Measurements from ENCODE around the gene P2RY12.

P2RY12 gene

DNA sequence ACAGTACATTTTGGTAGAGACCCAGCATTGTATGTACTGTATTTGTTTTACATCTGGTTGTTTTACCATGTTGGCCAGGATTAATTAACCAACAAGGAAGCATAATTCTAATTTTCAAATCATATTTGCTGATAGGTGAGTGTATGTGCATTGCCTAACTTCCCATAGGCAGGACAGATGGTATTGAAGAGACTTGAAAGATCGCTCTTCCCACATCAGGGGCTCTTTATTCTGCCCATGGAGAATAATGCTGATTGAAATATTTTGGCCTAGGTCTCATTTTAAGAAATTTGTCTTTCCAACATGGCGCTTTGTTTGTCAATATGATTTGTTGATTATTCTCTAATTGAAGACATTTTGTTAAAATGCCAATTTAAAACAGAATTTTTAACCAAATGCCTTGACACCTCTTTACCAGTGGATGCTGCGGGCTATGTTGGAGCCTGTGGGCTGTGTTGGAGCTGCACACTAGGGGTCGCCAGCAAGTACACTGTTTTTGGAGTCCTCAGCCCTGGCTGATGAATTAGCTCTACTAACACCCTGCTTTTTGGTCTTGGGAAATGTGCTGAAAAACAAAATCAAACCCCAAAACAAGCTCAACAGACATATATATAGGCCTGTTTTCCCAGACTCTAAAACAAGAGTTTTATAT lies 5.3 kb downstream of the P2RY12 start:
- Mint-ChIP-seq H3K36me3 (no peaks in the 10 kb centered on the region), H3K4me3 (no peak overlapping the region), H3K27ac (peak overlapping the region; percentile 57), H3K9me3 (no peaks in the 10 kb centered on the region), H3K4me1 (peaks cover 39% of the 10 kb centered on the region), H3K27me3 (no peaks in the 10 kb centered on the region)
- ATAC-seq, result peak; percentile 75

DNA sequence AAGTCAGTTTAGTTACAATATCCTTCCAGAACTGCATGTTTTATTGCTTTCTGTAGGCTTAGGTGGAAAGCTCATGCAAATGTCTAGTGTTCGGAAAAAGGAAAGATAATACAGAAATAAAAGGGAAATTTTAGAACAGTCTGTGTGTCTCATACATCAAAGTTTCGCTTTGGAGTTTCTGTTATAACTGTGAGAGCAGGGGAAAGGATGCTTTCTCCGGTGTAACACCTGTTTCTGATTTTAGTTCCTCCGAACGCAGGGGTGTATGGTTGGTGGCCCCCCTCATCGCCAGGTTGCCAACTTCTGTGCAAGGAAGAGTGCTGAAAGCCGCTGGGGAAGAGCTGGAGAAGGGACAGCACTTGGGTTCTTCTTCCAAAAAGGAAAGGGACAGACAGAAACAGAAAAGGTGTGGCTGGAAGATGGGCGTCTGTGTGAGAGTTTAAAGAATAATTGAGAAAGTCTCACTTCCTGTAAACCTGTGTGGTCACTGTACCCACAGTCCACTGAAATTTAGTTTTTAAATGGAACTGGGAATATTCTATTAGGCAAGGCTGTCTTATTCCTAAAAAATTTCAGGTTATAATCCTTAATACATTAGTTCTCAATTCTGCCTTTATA lies 6.7 kb downstream of the P2RY12 start:
- Mint-ChIP-seq H3K27me3 (no peaks in the 10 kb centered on the region), H3K9me3 (no peaks in the 10 kb centered on the region), H3K4me3 (peak overlapping the region; percentile 87), H3K27ac (peak overlapping the region; percentile 93), H3K36me3 (no peaks in the 10 kb centered on the region), H3K4me1 (peaks cover 28% of the 10 kb centered on the region)
- ATAC-seq, result peak; percentile 62

DNA sequence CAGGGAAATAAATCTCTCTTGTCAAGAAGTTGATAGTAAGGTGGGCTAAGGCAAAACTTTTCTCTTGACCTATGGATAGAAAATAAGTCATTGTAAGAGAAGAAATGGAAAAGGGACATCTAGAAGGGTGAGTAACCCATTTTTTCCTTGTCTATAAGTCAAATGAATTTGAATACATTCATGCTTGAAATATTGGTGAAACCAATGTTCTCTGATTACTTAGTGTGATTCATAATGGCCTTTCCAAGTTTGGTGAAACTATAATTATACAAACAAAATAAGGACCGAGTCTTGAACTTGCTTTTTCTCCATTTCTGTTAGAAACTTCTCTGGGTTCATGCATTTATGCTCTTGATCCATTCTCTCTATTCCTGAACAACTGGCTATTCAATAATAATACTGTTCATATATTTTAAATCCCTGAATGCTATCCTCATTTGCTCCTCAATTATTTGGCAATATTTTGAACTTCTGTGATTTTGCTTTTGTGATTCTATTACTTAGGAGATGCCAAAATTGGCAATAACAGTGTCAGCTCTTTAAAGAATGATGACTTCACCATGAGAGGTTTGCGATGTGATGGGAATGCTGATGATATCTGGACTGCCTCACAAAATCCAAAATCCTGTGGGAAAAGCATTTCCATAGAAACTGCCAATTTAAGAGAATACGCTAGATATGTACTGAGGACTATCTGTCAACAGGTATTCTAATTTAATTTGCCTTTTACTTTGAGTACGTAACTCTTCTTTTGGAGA lies 12.3 kb downstream of the P2RY12 start:
- Mint-ChIP-seq H3K4me3 (no peak overlapping the region), H3K36me3 (no peaks in the 10 kb centered on the region), H3K27me3 (no peaks in the 10 kb centered on the region), H3K27ac (no peak overlapping the region), H3K9me3 (no peaks in the 10 kb centered on the region), H3K4me1 (peaks cover under 1% of the 10 kb centered on the region)
- no peak for ATAC-seq

DNA sequence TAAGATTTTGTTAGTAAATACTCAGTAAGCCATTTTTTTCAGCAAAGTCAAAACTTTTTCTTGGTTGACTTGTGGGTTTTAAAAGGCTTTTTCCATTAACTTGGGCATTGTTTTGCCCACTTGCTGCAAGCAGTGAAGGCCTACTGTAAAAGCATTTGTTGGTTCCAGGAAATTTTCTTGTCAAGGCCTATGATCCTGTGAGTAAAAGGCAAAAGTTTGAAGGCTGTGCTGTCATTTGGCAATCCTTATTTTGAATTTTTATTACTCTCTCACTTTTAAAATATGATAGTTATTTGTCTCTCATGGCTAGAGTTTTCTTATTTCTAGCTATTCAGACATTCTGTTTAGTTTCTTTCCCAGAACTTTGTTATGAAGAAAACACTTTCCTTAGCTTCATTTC lies 13.0 kb downstream of the P2RY12 start:
- Mint-ChIP-seq H3K4me1 (no peaks in the 10 kb centered on the region), H3K36me3 (no peaks in the 10 kb centered on the region), H3K4me3 (no peak overlapping the region), H3K9me3 (no peaks in the 10 kb centered on the region), H3K27ac (no peak overlapping the region), H3K27me3 (no peaks in the 10 kb centered on the region)
- ATAC-seq, result no peak

DNA sequence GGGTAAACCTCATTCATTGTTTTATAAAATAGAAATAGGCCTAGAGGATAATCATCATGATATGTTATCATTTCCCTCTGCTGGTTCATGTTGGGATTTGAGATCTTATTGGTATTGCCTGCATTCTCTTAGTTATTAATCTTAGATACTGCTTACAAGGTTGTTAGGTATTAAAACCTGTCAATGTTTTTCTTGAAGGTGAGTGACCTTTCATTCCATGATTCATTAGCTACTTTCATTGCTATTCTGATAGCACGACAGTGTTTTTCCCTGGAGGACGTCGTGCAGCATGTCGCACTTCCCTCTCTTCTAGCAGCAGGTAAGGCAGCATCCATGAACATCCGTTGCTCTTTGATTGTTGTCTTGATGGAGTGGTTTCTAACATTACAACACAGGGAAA lies 17.1 kb downstream of the P2RY12 start:
- Mint-ChIP-seq H3K4me1 (no peaks in the 10 kb centered on the region), H3K27me3 (no peaks in the 10 kb centered on the region)

DNA sequence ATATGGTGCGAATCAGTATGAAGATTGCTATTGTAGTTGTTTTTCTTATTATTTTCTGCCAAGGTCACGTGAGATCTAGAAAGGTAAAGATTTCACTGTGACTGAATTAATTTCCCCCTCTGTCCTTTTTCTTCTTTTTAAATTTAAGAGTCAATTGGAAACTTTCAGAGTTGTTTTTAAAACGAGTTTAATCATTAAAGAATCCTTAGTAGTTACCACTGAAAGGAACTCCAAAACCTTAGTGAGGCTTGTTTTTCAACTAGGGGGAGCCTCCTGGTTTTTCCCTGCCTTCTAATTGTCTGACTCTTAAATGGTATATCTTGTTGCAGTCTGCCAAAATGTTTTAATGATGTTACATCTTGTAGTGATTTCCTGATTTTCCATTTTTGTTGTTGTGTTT lies 17.6 kb downstream of the P2RY12 start:
- H3K9me3 Mint-ChIP-seq, result no peaks in the 10 kb centered on the region
- ATAC-seq, result no peak
- H3K36me3 Mint-ChIP-seq, result no peaks in the 10 kb centered on the region

More for the DNA sequence above, 17.1 kb downstream of the P2RY12 start:
- Mint-ChIP-seq H3K4me3 (no peak overlapping the region), H3K36me3 (no peaks in the 10 kb centered on the region), H3K9me3 (no peaks in the 10 kb centered on the region), H3K27ac (no peak overlapping the region)
- ATAC-seq, result no peak

DNA sequence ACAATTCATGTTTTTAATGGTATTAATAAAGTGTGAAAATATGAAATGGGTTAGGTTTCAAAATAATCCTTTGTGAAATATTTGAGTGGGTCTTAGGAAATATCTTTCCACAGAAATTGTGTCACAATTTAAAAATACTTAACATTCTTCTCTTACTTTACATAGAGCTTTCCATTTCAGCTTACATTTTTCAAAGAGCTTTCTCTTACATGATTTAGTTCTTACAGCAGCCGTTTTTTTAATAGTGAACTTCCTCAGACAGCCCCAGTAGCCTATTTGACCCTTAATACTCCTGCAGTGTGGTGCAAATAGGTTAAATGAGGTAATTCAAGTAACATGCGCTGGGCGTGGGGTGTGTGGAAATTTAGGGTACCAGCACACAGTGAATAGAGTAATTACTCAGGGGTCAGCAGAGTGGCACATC lies 21.8 kb downstream of the P2RY12 start:
- Mint-ChIP-seq H3K4me1 (peaks cover under 1% of the 10 kb centered on the region), H3K36me3 (no peaks in the 10 kb centered on the region), H3K27ac (no peak overlapping the region), H3K27me3 (no peaks in the 10 kb centered on the region), H3K9me3 (no peaks in the 10 kb centered on the region), H3K4me3 (no peak overlapping the region)
- no peak for ATAC-seq

More for the DNA sequence above, 17.6 kb downstream of the P2RY12 start:
- no peak overlapping the region for H3K4me3 Mint-ChIP-seq
- H3K27me3 Mint-ChIP-seq, result no peaks in the 10 kb centered on the region
- no peak overlapping the region for H3K27ac Mint-ChIP-seq
- H3K4me1 Mint-ChIP-seq, result no peaks in the 10 kb centered on the region

DNA sequence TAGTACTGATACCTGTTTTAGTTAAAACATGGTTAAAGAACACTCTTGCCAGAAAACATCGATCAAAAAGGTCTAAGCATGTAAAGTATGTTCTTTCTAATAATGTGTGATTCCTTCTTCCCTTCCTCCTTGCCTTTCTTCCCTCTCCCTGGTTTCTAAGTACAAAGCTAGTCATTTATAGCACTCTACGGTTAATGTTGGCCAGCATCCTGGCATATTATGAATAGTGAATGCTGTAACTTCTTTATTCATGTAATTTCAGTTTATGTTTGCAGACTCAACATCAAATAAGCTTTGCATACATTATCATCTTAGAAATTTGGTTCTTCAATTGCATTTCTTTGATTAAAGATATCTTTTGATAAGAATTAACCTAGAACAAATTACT lies 27.1 kb downstream of the P2RY12 start:
- Mint-ChIP-seq H3K27ac (peak overlapping the region; percentile 41), H3K4me3 (no peak overlapping the region), H3K27me3 (no peaks in the 10 kb centered on the region), H3K36me3 (no peaks in the 10 kb centered on the region), H3K9me3 (no peaks in the 10 kb centered on the region), H3K4me1 (peaks cover 16% of the 10 kb centered on the region)
- ATAC-seq, result no peak

DNA sequence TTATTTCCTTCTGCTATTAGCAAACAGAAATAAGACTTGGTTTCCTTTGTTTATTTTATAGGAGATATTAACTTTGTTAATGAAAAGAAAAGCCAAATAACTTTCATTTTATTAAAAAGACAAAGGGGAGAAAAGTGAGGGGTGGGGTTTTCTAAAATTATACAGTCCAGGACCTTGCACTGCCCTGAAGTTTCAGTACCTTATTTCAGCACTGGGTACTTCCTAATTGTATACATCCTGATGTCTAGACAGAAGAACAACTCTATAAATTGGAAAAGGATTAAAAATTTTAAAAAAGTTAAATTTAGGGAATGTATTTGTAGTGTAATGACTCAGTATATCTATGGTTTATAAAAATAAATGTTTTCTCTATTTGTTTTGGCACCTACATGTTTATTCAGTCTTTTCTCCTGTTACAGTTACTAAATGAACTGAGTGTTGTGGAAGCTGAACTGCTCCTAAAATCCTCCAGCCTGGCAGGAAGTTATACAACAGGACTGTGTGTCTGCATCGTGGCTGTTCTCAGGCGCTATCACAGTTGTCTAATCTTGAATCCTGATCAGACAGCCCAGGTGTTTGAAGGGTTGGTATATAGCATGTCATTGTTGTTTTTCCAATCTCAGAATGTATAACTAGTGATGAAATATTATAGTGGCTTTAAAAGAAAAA lies 27.6 kb downstream of the P2RY12 start:
- H3K27ac Mint-ChIP-seq, result peak overlapping the region; percentile 41
- ATAC-seq, result no peak
- H3K36me3 Mint-ChIP-seq, result no peaks in the 10 kb centered on the region
- peaks cover 22% of the 10 kb centered on the region for H3K4me1 Mint-ChIP-seq
- H3K9me3 Mint-ChIP-seq, result no peaks in the 10 kb centered on the region
- H3K27me3 Mint-ChIP-seq, result no peaks in the 10 kb centered on the region
- no peak overlapping the region for H3K4me3 Mint-ChIP-seq

DNA sequence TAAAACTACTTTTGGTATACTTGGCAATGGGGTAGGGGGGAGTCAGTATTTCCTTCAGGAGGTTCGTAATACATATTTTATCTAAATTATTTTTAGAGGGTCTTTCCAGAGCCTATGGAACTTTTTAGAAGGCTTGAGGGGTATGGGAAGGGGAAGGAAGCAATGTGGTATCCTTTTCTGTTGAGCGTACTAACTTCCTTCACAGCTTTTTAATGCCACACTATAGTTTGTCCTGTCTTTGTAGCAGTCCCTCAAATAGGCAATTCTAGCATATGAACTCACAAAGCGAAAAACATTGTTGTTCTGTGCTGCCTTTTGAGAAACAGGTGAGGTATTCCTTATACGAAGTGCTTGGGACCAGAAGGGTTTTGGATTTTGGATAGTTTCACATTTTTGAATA lies 32.9 kb downstream of the P2RY12 start:
- peak overlapping the region; percentile 52 for H3K4me3 Mint-ChIP-seq
- H3K27ac Mint-ChIP-seq, result peak overlapping the region; percentile 63
- peaks cover 30% of the 10 kb centered on the region for H3K4me1 Mint-ChIP-seq
- peak; percentile 43 for ATAC-seq
- H3K27me3 Mint-ChIP-seq, result no peaks in the 10 kb centered on the region
- no peaks in the 10 kb centered on the region for H3K36me3 Mint-ChIP-seq
- H3K9me3 Mint-ChIP-seq, result no peaks in the 10 kb centered on the region

DNA sequence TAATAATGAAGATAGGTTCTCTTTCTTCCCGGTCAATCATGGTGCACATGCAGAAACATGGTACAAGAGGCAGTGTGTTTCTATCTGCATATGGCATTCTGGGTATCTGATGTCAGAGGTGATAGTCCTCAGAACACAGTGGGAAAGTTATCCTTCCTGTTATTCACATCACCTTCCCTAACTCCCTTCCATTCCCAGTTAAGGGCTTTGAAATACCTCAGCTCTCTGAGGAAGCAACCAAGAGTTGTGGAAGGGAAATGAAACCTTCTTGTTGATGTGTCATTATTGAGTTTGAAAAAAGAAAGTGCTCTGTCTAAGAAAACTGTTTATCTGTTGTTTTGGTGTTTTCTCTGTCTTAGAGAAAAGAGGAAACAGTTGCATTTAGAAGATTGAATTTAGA lies 33.3 kb downstream of the P2RY12 start:
- H3K36me3 Mint-ChIP-seq, result no peaks in the 10 kb centered on the region
- H3K4me3 Mint-ChIP-seq, result peak overlapping the region; percentile 52
- no peaks in the 10 kb centered on the region for H3K9me3 Mint-ChIP-seq
- peaks cover 29% of the 10 kb centered on the region for H3K4me1 Mint-ChIP-seq
- ATAC-seq, result peak; percentile 68
- H3K27ac Mint-ChIP-seq, result peak overlapping the region; percentile 63
- peaks cover under 1% of the 10 kb centered on the region for H3K27me3 Mint-ChIP-seq

DNA sequence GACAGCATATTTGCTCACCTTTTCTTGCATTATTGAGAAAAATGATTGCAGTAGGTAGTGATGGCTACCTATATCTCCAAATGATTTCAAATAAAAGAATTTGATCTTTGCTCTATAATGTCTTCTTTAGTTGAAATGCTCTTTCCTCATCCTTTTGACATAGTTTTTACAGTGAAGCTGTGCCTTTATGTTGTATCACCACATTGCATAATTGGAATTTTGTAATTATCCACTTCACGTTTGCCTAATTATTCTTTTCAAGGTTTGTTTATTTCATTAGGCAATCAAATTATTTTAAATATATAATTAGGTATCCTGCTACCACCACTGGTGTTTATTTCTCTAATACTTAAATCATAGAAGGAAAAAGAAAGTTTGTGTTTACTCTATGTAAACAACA lies 33.9 kb downstream of the P2RY12 start:
- H3K4me1 Mint-ChIP-seq, result peaks cover 35% of the 10 kb centered on the region
- H3K4me3 Mint-ChIP-seq, result no peak overlapping the region
- H3K27me3 Mint-ChIP-seq, result peaks cover 6% of the 10 kb centered on the region
- no peak overlapping the region for H3K27ac Mint-ChIP-seq
- ATAC-seq, result no peak
- H3K36me3 Mint-ChIP-seq, result no peaks in the 10 kb centered on the region
- no peaks in the 10 kb centered on the region for H3K9me3 Mint-ChIP-seq

DNA sequence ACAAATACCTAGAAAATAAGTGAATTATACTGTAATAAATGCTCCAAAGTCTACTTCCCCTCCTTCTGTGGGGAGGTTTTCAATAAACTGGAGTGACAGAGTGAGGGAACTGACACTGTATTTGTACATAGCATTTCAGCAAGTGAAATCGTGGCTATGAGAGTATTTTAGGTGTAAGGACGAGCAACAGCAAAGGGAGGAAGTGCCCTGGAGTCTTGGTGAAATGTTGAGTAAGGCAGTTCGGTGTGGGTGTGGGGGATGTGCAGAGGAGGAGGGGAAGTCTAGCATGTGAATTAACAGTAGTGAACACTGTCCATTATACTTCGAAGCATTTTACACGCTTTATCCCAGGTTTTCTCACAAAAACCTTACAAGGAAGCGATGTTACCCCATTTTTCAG lies 37.1 kb downstream of the P2RY12 start:
- no peak overlapping the region for H3K4me3 Mint-ChIP-seq
- peaks cover 7% of the 10 kb centered on the region for H3K27me3 Mint-ChIP-seq
- H3K4me1 Mint-ChIP-seq, result peaks cover 32% of the 10 kb centered on the region
- no peak overlapping the region for H3K27ac Mint-ChIP-seq
- no peaks in the 10 kb centered on the region for H3K9me3 Mint-ChIP-seq
- no peak for ATAC-seq
- H3K36me3 Mint-ChIP-seq, result no peaks in the 10 kb centered on the region

DNA sequence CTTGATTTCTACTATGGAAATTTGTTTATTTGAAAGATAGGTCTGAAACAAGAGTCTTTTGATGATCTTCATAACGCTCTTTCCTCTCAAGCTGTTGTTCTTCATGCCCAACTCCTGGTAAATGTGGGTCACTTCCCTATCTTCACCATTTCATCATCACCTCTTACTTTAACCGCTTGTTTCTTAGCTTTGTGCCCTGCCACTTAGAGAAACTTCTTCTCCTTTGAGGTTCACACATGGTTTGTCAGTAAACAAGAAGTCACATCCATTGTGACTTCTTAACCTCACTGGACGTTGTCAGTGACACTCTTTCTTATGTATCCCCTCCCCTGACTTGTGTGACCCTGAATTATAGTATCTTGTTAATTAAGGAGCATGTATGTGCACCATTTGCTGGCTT lies 38.3 kb downstream of the P2RY12 start:
- H3K27me3 Mint-ChIP-seq, result peaks cover 7% of the 10 kb centered on the region
- H3K36me3 Mint-ChIP-seq, result no peaks in the 10 kb centered on the region
- H3K9me3 Mint-ChIP-seq, result no peaks in the 10 kb centered on the region
- no peak overlapping the region for H3K27ac Mint-ChIP-seq
- no peak for ATAC-seq
- H3K4me3 Mint-ChIP-seq, result no peak overlapping the region
- peaks cover 21% of the 10 kb centered on the region for H3K4me1 Mint-ChIP-seq

DNA sequence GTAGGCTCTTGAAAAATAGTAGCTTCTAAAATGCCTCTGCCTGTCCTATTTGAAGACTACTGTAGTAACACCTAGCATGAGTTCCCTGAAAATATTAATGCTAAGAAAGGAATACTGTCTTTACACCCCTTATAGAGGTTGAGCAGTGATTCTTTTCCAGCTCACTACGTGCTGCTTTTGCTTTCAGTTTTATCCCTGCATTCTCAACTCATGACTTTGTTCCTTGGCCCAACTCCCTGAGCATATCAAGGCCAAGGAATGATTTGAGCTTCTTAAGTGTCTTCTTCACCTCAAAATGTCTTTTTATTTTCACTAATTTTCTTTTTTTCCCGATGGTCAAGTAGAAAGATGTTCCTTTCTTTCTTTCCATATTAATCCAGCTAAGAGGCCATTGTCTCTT lies 38.7 kb downstream of the P2RY12 start:
- Mint-ChIP-seq H3K36me3 (no peaks in the 10 kb centered on the region), H3K27me3 (peaks cover 7% of the 10 kb centered on the region), H3K9me3 (no peaks in the 10 kb centered on the region), H3K4me3 (no peak overlapping the region), H3K27ac (no peak overlapping the region), H3K4me1 (peaks cover 16% of the 10 kb centered on the region)
- ATAC-seq, result no peak
